OCI-LY3 (cell line): ENCODE data around the gene SLC26A8.
"Not testable (repeated sequence)": the region's sequence is repeated elsewhere in the genome, so short reads cannot be mapped to it uniquely, and the experiment has no call there.

Experiments used
- EZH2phosphoT487 ChIP-seq: fragments of 200-600 bp; shearing (Covaris generic); IDR thresholded peaks from 2 replicates; pipeline ENCODE4 v1.6.1; 2018; ENCODE audit warnings: antibody characterized with exemption, mixed run types, low read depth
- TF ChIP-seq, protein P1 (sequence below): fragments of 200-600, 300-600 bp; sonication (generic); IDR thresholded peaks from 2 replicates; pipeline ENCODE4 v1.5.1; 2014; ENCODE audit warnings: antibody characterized with exemption, low read length, low read depth

- TF ChIP-seq, protein P1, sequence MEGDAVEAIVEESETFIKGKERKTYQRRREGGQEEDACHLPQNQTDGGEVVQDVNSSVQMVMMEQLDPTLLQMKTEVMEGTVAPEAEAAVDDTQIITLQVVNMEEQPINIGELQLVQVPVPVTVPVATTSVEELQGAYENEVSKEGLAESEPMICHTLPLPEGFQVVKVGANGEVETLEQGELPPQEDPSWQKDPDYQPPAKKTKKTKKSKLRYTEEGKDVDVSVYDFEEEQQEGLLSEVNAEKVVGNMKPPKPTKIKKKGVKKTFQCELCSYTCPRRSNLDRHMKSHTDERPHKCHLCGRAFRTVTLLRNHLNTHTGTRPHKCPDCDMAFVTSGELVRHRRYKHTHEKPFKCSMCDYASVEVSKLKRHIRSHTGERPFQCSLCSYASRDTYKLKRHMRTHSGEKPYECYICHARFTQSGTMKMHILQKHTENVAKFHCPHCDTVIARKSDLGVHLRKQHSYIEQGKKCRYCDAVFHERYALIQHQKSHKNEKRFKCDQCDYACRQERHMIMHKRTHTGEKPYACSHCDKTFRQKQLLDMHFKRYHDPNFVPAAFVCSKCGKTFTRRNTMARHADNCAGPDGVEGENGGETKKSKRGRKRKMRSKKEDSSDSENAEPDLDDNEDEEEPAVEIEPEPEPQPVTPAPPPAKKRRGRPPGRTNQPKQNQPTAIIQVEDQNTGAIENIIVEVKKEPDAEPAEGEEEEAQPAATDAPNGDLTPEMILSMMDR, result not testable (repeated sequence)
- TF ChIP-seq EZH2phosphoT487, result not testable (repeated sequence)
These were observed 115.6 kb downstream of the SLC26A8 start for GRCh38 chr6:35908753-35909401.
